Uterus (tissue), 2 donors: ENCODE data around the gene SPRING1.

ENCODE experiments used
- POLR2A ChIP-seq, 2 donors: fragments of 450-650 bp; IDR thresholded peaks; one replicate each; pipeline ENCODE4 v1.6.1; 2016; ENCODE audit warnings: antibody characterized with exemption in 2 of 2, mild to moderate bottlenecking in 1 of 2, moderate library complexity in 1 of 2
- TF ChIP-seq, protein P1 (sequence below), 4 experiments: fragments of 200-600 bp in 2 of 4; fragments of 450-650 bp in 2 of 4; sonication (generic) in 2 of 4; IDR thresholded peaks; one replicate each; pipeline ENCODE4 v1.5.1; 2016 to 2019; ENCODE audit warnings: antibody characterized with exemption in 4 of 4, mild to moderate bottlenecking in 2 of 4, moderate library complexity in 1 of 4

DNA sequence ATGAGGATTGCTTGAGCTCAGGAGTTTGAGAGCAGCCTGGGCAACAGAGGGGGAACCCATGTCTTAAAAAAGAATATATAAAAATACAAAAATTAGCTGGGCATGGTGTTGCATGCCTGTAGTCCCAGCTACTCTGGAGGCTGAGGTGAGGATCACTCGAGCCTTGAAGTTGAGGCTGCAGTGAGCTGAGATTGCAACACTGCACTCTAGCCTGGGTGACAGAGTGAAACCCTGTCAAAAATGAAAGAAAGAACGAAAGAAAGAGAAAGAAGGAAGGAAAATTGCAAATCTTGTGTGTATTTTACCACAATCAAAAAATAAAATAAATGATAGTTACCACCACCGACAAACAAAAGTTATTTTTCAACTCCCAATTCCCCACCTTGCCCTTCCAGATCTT is 45.3 kb downstream of the SPRING1 start:
- TF ChIP-seq, protein P1, sequence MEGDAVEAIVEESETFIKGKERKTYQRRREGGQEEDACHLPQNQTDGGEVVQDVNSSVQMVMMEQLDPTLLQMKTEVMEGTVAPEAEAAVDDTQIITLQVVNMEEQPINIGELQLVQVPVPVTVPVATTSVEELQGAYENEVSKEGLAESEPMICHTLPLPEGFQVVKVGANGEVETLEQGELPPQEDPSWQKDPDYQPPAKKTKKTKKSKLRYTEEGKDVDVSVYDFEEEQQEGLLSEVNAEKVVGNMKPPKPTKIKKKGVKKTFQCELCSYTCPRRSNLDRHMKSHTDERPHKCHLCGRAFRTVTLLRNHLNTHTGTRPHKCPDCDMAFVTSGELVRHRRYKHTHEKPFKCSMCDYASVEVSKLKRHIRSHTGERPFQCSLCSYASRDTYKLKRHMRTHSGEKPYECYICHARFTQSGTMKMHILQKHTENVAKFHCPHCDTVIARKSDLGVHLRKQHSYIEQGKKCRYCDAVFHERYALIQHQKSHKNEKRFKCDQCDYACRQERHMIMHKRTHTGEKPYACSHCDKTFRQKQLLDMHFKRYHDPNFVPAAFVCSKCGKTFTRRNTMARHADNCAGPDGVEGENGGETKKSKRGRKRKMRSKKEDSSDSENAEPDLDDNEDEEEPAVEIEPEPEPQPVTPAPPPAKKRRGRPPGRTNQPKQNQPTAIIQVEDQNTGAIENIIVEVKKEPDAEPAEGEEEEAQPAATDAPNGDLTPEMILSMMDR (IDR thresholded peaks at IDR 0.05) = no peak
- TF ChIP-seq POLR2A (IDR thresholded peaks at IDR 0.05) = no peak
